Smooth muscle cell (in vitro differentiated cells): Measurements from ENCODE around the gene SLC23A2. TPM values are rescaled to one million over a fixed set of nuclear protein-coding genes. Genes with fewer than 3 reads are reported as not detected.

Experiments
- DNase-seq: peaks from one replicate; lab custom pipeline; 2025; ENCODE audit not compliant: unreplicated experiment; lab: John Stamatoyannopoulos, UW
- H2AFZ ChIP-seq: fragments of 200-600 bp; sonication (generic); 2 replicates; pipeline ENCODE4 v1.6.0; 2016; ENCODE audit warnings: antibody characterized with exemption, low read depth, mild to moderate bottlenecking
- H3F3A ChIP-seq: fragments of 200-600 bp; sonication (generic); 2 replicates; pipeline ENCODE4 v1.6.0; 2017; ENCODE audit warnings: antibody characterized with exemption, low read depth
- H3K27ac ChIP-seq: fragments of 200-600 bp; sonication (generic); 2 replicates; pipeline ENCODE4 v1.5.1; 2016; ENCODE audit warnings: low read depth, mild to moderate bottlenecking
- H3K27me3 ChIP-seq: fragments of 200-600 bp; sonication (generic); 2 replicates; pipeline ENCODE4 v1.6.1; 2016; ENCODE audit warnings: low read depth, mild to moderate bottlenecking
- H3K36me3 ChIP-seq: fragments of 200-600 bp; sonication (generic); 2 replicates; pipeline ENCODE4 v1.5.1; 2016; ENCODE audit warnings: low read depth
- H3K4me1 ChIP-seq: fragments of 200-600 bp; sonication (generic); 2 replicates; pipeline ENCODE4 v1.5.1; 2016; ENCODE audit warnings: low read depth
- H3K4me2 ChIP-seq: fragments of 200-600 bp; sonication (generic); 2 replicates; pipeline ENCODE4 v1.6.0; 2016; ENCODE audit warnings: mild to moderate bottlenecking
- H3K4me3 ChIP-seq: fragments of 200-600 bp; sonication (generic); 2 replicates; pipeline ENCODE4 v1.5.1; 2016; ENCODE audit warnings: mild to moderate bottlenecking
- H3K79me2 ChIP-seq: fragments of 200-600 bp; sonication (generic); 2 replicates; pipeline ENCODE4 v1.6.0; 2016; ENCODE audit warnings: low read depth, mild to moderate bottlenecking
- H3K9ac ChIP-seq: fragments of 200-600 bp; sonication (generic); 2 replicates; pipeline ENCODE4 v1.6.0; 2016; ENCODE audit warnings: low read depth
- H3K9me3 ChIP-seq: fragments of 200-600 bp; sonication (generic); replicated peaks from 2 replicates; pipeline ENCODE4 v1.5.1; 2016; ENCODE audit warnings: low read depth
- H4K20me1 ChIP-seq: fragments of 200-600 bp; sonication (generic); 2 replicates; pipeline ENCODE4 v1.6.0; 2016; ENCODE audit warnings: low read depth
- CTCF ChIP-seq: fragments of 200-600 bp; sonication (generic); IDR thresholded peaks from 2 replicates; pipeline ENCODE4 v1.5.1; 2017; ENCODE audit warnings: borderline replicate concordance, mild to moderate bottlenecking, antibody characterized with exemption; ENCODE audit not compliant: insufficient read depth, poor library complexity, severe bottlenecking
- WGBS: methylation state at CpG from one replicate; pipeline ENCODE4 v1.1.7; 2016; ENCODE audit warnings: low lambda C conversion rate; 5-methylcytosine and 5-hydroxymethylcytosine counted together
- polyA plus RNA-seq: library from polyadenylated mRNA; unstranded; fragments of >200 nt; fragmentation: Nextera tagmentation; extraction: Ambion mirVana; gene quantifications from 2 replicates; pipeline ENCODE4 v1.2.1, GENCODE V29; 2016
- total RNA-seq: library from RNA; depleted of rRNA; stranded (reverse); fragments of >200 nt; gene quantifications from 2 replicates; pipeline ENCODE4 v1.2.3, GENCODE V29; 2014

Gene SLC23A2
- total and polyA plus RNA-seq, 2 experiments from 2014 or later, result 1.4 to 5.0 TPM

- WGBS, result 94% methylated on average over 16 of the region's 16 CpGs
- H3K27me3 ChIP-seq, result no peaks in the 10 kb centered on the region
- no peak for DNase-seq
- no peak overlapping the region for H3K4me3 ChIP-seq
- no peaks in the 10 kb centered on the region for H3K79me2 ChIP-seq
- H3K4me1 ChIP-seq, result no peaks in the 10 kb centered on the region
- no peaks in the 10 kb centered on the region for H3K36me3 ChIP-seq
- H2AFZ ChIP-seq, result no peak overlapping the region
- H3K9me3 ChIP-seq, result no peaks in the 10 kb centered on the region
- no peak overlapping the region for H3K4me2 ChIP-seq
- H3F3A ChIP-seq, result no peaks in the 10 kb centered on the region
- no peak for TF ChIP-seq CTCF
- H3K9ac ChIP-seq, result no peak overlapping the region
- H4K20me1 ChIP-seq, result no peaks in the 10 kb centered on the region
- no peak overlapping the region for H3K27ac ChIP-seq
Measured at GRCh38 chr20:4875578-4876067, 125.7 kb downstream of the SLC23A2 start.

- no peak for TF ChIP-seq CTCF
- Histone ChIP-seq H4K20me1 (no peaks in the 10 kb centered on the region), H3F3A (no peaks in the 10 kb centered on the region), H3K4me3 (no peak overlapping the region), H3K9ac (no peak overlapping the region), H3K4me1 (no peaks in the 10 kb centered on the region), H3K9me3 (no peaks in the 10 kb centered on the region), H3K27ac (no peak overlapping the region), H3K4me2 (no peak overlapping the region), H3K27me3 (no peaks in the 10 kb centered on the region), H3K79me2 (no peaks in the 10 kb centered on the region), H2AFZ (no peak overlapping the region), H3K36me3 (no peaks in the 10 kb centered on the region)
- WGBS, result 100% methylated on average over 2 of the region's 2 CpGs
- no peak for DNase-seq
Measured at GRCh38 chr20:4873396-4873795, 127.9 kb downstream of the SLC23A2 start.

- no peak overlapping the region for H3K4me3 ChIP-seq
- no peak for TF ChIP-seq CTCF
- DNase-seq, result no peak
- H3K27me3 ChIP-seq, result no peaks in the 10 kb centered on the region
- H3K4me2 ChIP-seq, result no peak overlapping the region
- no peak overlapping the region for H3K9ac ChIP-seq
- no peaks in the 10 kb centered on the region for H3F3A ChIP-seq
- H3K27ac ChIP-seq, result no peak overlapping the region
- no peak overlapping the region for H2AFZ ChIP-seq
- H4K20me1 ChIP-seq, result no peaks in the 10 kb centered on the region
- H3K36me3 ChIP-seq, result no peaks in the 10 kb centered on the region
- H3K9me3 ChIP-seq, result no peaks in the 10 kb centered on the region
- H3K4me1 ChIP-seq, result no peaks in the 10 kb centered on the region
- no peaks in the 10 kb centered on the region for H3K79me2 ChIP-seq
- 97% methylated on average over 6 of the region's 6 CpGs for WGBS
Measured at GRCh38 chr20:4871486-4871885, 129.8 kb downstream of the SLC23A2 start.

GRCh38 chr20:4870906-4871305, 130.4 kb downstream of the SLC23A2 start:
- Histone ChIP-seq H3K79me2 (no peaks in the 10 kb centered on the region), H3K27me3 (no peaks in the 10 kb centered on the region), H3K27ac (no peak overlapping the region), H3K4me3 (no peak overlapping the region), H3K36me3 (no peaks in the 10 kb centered on the region), H3K4me2 (no peak overlapping the region), H4K20me1 (no peaks in the 10 kb centered on the region), H3K9ac (no peak overlapping the region), H3K4me1 (no peaks in the 10 kb centered on the region), H3K9me3 (no peaks in the 10 kb centered on the region), H3F3A (no peaks in the 10 kb centered on the region), H2AFZ (no peak overlapping the region)
- DNase-seq, result no peak
- WGBS, result 96% methylated on average over 5 of the region's 5 CpGs
- TF ChIP-seq CTCF, result no peak
